SK-N-SH treated with all-trans-retinoic acid at 6 μM for 48 hours (cell line): ENCODE data around the gene KRT4.

ENCODE experiments used
- ATAC-seq: fragments of 200-7000 bp; cut with Tn5 transposase; 3 replicates; pipeline ENCODE4 v1.9.1; 2020; ENCODE audit warnings: mild to moderate bottlenecking, moderate library complexity
- ARNTL ChIP-seq: fragments of 450-650 bp; formaldehyde crosslinking; IDR thresholded peaks from 2 replicates; pipeline ENCODE4 v1.5.0; 2020; ENCODE audit warnings: low read depth, mild to moderate bottlenecking, moderate library complexity, borderline replicate concordance
- CSDC2 ChIP-seq: fragments of 250-450 bp; sonication (Bioruptor Pico); IDR thresholded peaks from 2 replicates; pipeline ENCODE4 v1.5.0; 2020; ENCODE audit warnings: mild to moderate bottlenecking, moderate library complexity
- ESRRG ChIP-seq: fragments of 250-450 bp; sonication (Bioruptor Pico); IDR thresholded peaks from 2 replicates; pipeline ENCODE4 v1.6.1; 2021; ENCODE audit warnings: mild to moderate bottlenecking
- GLIS3 ChIP-seq: fragments of 250-450 bp; sonication (Bioruptor Pico); IDR thresholded peaks from 2 replicates; pipeline ENCODE4 v1.5.0; 2020; ENCODE audit warnings: mild to moderate bottlenecking, moderate library complexity
- ISL1 ChIP-seq: fragments of 250-450 bp; sonication (Bioruptor Pico); IDR thresholded peaks from 2 replicates; pipeline ENCODE4 v2.1.2; 2022; ENCODE audit warnings: mild to moderate bottlenecking, moderate library complexity
- OSR1 ChIP-seq: fragments of 250-450 bp; sonication (Bioruptor Pico); IDR thresholded peaks from 2 replicates; pipeline ENCODE4 v1.8.0; 2022; ENCODE audit warnings: moderate library complexity, mild to moderate bottlenecking, inconsistent platforms
- PATZ1 ChIP-seq: fragments of 250-450 bp; sonication (Bioruptor Pico); IDR thresholded peaks from 2 replicates; pipeline ENCODE4 v1.8.0; 2020; ENCODE audit warnings: mild to moderate bottlenecking, moderate library complexity, borderline replicate concordance
- PPARA ChIP-seq: fragments of 250-450 bp; sonication (Bioruptor Pico); IDR thresholded peaks from 2 replicates; pipeline ENCODE4 v1.5.0; 2020; ENCODE audit warnings: mild to moderate bottlenecking, borderline replicate concordance
- RARB ChIP-seq: fragments of 250-450 bp; sonication (Bioruptor Pico); IDR thresholded peaks from 2 replicates; pipeline ENCODE4 v1.8.0; 2021; ENCODE audit warnings: mild to moderate bottlenecking, moderate library complexity
- TCF4 ChIP-seq: fragments of 250-450 bp; sonication (Bioruptor Pico); IDR thresholded peaks from 2 replicates; pipeline ENCODE4 v1.8.0; 2021; ENCODE audit warnings: mild to moderate bottlenecking, moderate library complexity, borderline replicate concordance
- TOX ChIP-seq: fragments of 250-450 bp; sonication (Bioruptor Pico); IDR thresholded peaks from 2 replicates; pipeline ENCODE4 v1.8.0; 2021; ENCODE audit warnings: mild to moderate bottlenecking, moderate library complexity, borderline replicate concordance
- ZC3H10 ChIP-seq: fragments of 250-450 bp; sonication (Bioruptor Pico); IDR thresholded peaks from 2 replicates; pipeline ENCODE4 v1.5.1; 2021; ENCODE audit warnings: mild to moderate bottlenecking, moderate library complexity
- ZFP3 ChIP-seq: fragments of 250-450 bp; sonication (Bioruptor Pico); IDR thresholded peaks from 2 replicates; pipeline ENCODE4 v1.5.0; 2020; ENCODE audit warnings: mild to moderate bottlenecking, moderate library complexity
- ZFP30 ChIP-seq: fragments of 450-650 bp; formaldehyde crosslinking; IDR thresholded peaks from 2 replicates; pipeline ENCODE4 v1.5.0; 2022; ENCODE audit warnings: mild to moderate bottlenecking, moderate library complexity
- ZNF565 ChIP-seq: fragments of 450-650 bp; formaldehyde crosslinking; conservative IDR thresholded peaks from 2 replicates; pipeline ENCODE4 v1.5.0; 2020; ENCODE audit warnings: low read depth, mild to moderate bottlenecking, moderate library complexity
- ZNF70 ChIP-seq: fragments of 450-650 bp; formaldehyde crosslinking; IDR thresholded peaks from 2 replicates; pipeline ENCODE4 v1.5.0; 2020; ENCODE audit warnings: mild to moderate bottlenecking, moderate library complexity
- ZNF8 ChIP-seq: fragments of 450-650 bp; formaldehyde crosslinking; IDR thresholded peaks from 2 replicates; pipeline ENCODE4 v1.5.0; 2020; ENCODE audit warnings: mild to moderate bottlenecking, moderate library complexity
- TF ChIP-seq, protein P1 (sequence below): fragments of 250-450 bp; sonication (Bioruptor Pico); IDR thresholded peaks from 2 replicates; pipeline ENCODE4 v1.8.0; 2021; ENCODE audit warnings: low read depth, mild to moderate bottlenecking, moderate library complexity, borderline replicate concordance
- TF ChIP-seq, protein P2 (sequence below): fragments of 250-450 bp; sonication (Bioruptor Pico); IDR thresholded peaks from 2 replicates; pipeline ENCODE4 v1.5.0; 2020; ENCODE audit warnings: mild to moderate bottlenecking, moderate library complexity
- TF ChIP-seq, protein P3 (sequence below): fragments of 250-450 bp; sonication (Bioruptor Pico); IDR thresholded peaks from 2 replicates; pipeline ENCODE4 v1.5.1; 2021; ENCODE audit warnings: mild to moderate bottlenecking, moderate library complexity

Gene KRT4

DNA sequence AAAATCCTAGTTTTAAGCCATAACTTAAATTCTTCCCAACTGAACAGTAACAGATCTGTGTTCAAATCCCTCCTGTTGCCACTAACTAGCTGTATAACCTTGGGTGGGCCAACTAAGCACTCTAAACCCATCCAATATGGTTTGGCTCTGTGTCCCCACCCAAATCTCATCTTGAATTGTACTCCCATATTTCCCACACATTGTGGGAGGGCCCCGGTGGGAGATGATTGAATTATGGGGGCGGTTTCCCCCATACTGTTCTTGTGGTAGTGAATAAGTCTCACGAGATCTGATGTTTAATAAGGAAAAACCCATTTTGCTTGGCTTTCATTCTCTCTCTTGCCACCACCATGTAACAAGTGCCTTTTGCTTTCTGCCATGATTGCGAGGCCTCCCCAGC, 1.2 kb upstream of the KRT4 start:
- TF ChIP-seq ZNF565, result no peak
- no peak for TF ChIP-seq ISL1 (CRISPR knock-in tag)
- TF ChIP-seq CSDC2 (CRISPR knock-in tag), result no peak
- no peak for TF ChIP-seq RARB
- TF ChIP-seq, protein P1, sequence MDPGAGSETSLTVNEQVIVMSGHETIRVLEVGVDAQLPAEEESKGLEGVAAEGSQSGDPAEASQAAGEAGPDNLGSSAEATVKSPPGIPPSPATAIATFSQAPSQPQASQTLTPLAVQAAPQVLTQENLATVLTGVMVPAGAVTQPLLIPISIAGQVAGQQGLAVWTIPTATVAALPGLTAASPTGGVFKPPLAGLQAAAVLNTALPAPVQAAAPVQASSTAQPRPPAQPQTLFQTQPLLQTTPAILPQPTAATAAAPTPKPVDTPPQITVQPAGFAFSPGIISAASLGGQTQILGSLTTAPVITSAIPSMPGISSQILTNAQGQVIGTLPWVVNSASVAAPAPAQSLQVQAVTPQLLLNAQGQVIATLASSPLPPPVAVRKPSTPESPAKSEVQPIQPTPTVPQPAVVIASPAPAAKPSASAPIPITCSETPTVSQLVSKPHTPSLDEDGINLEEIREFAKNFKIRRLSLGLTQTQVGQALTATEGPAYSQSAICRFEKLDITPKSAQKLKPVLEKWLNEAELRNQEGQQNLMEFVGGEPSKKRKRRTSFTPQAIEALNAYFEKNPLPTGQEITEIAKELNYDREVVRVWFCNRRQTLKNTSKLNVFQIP (CRISPR knock-in tag), result no peak
- no peak for TF ChIP-seq GLIS3 (CRISPR knock-in tag)
- TF ChIP-seq ZFP30 (CRISPR knock-in tag), result no peak
- TF ChIP-seq ESRRG (CRISPR knock-in tag), result no peak
- TF ChIP-seq TCF4 (CRISPR knock-in tag), result no peak
- TF ChIP-seq, protein P2, sequence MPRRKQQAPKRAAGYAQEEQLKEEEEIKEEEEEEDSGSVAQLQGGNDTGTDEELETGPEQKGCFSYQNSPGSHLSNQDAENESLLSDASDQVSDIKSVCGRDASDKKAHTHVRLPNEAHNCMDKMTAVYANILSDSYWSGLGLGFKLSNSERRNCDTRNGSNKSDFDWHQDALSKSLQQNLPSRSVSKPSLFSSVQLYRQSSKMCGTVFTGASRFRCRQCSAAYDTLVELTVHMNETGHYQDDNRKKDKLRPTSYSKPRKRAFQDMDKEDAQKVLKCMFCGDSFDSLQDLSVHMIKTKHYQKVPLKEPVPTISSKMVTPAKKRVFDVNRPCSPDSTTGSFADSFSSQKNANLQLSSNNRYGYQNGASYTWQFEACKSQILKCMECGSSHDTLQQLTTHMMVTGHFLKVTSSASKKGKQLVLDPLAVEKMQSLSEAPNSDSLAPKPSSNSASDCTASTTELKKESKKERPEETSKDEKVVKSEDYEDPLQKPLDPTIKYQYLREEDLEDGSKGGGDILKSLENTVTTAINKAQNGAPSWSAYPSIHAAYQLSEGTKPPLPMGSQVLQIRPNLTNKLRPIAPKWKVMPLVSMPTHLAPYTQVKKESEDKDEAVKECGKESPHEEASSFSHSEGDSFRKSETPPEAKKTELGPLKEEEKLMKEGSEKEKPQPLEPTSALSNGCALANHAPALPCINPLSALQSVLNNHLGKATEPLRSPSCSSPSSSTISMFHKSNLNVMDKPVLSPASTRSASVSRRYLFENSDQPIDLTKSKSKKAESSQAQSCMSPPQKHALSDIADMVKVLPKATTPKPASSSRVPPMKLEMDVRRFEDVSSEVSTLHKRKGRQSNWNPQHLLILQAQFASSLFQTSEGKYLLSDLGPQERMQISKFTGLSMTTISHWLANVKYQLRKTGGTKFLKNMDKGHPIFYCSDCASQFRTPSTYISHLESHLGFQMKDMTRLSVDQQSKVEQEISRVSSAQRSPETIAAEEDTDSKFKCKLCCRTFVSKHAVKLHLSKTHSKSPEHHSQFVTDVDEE (CRISPR knock-in tag), result no peak
- TF ChIP-seq OSR1 (CRISPR knock-in tag), result no peak
- no peak for TF ChIP-seq PATZ1 (CRISPR knock-in tag)
- TF ChIP-seq, all 23 proteins: peak for 0
- no peak for ATAC-seq

DNA sequence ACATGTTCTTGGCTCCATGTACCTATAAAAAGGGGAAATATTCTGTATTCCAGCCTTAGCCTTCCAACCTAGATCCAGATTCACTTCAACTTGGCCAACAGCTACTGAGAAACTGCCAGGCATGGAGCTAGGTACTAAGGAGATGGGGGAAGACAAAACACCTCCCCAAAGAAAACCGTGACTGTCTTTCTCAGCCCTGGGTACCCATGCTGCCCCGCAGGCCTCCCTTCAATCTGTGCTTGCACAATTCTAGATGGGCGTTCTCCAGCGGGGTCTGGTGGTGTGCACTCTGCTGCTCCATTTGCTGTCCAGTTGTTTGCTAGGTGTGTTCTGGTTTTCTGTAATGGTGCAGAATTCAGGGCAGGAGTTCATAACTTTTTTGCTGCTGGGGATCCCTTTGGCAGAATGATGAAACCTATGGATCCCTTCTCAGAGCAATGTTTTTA, 817 bp upstream of the KRT4 start:
- ATAC-seq, result no peak
- TF ChIP-seq ARNTL (CRISPR knock-in tag) (no peak), GLIS3 (CRISPR knock-in tag) (no peak), ZFP3 (CRISPR knock-in tag) (no peak), OSR1 (CRISPR knock-in tag) (no peak), PPARA (CRISPR knock-in tag) (no peak), ZNF70 (CRISPR knock-in tag) (no peak), ISL1 (CRISPR knock-in tag) (no peak), CSDC2 (CRISPR knock-in tag) (no peak), PATZ1 (CRISPR knock-in tag) (no peak), TOX (CRISPR knock-in tag) (no peak)
- TF ChIP-seq, all 23 proteins: peak for 0

DNA sequence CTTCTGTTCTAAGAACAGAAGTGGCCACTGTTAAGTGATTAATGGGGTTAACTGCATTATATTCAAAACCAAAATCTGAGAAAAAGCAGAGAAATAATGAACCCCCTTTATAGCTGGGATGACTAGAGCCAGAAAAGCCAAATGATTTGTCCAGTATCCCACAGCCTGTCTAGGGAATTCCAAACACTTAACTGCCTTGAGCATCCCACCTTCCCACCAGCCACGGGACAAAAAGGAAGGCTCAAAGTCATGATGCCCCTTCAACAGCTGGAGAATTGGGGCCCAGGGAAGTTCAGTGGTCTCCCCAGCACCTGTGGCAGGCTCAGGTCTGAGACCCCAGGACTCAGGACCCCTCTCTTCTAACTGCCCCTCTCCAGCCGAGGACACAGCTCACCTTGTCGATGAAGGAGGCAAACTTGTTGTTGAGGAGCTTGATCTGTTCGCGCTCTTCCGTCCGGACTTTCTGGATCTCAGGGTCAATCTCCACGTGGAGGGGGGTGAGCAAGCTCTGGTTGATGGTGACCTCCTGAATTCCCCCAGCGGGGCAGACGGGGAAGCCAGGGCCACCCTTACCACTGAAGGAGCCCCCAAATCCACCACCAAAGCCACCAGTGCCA, 605 bp downstream of the KRT4 start:
- no peak for ATAC-seq
- TF ChIP-seq OSR1 (CRISPR knock-in tag), result no peak
- TF ChIP-seq ZNF70 (CRISPR knock-in tag), result no peak
- no peak for TF ChIP-seq ZFP3 (CRISPR knock-in tag)
- TF ChIP-seq, protein P1 (CRISPR knock-in tag), result no peak
- TF ChIP-seq ZC3H10 (CRISPR knock-in tag), result no peak
- TF ChIP-seq PATZ1 (CRISPR knock-in tag), result no peak
- TF ChIP-seq, protein P3, sequence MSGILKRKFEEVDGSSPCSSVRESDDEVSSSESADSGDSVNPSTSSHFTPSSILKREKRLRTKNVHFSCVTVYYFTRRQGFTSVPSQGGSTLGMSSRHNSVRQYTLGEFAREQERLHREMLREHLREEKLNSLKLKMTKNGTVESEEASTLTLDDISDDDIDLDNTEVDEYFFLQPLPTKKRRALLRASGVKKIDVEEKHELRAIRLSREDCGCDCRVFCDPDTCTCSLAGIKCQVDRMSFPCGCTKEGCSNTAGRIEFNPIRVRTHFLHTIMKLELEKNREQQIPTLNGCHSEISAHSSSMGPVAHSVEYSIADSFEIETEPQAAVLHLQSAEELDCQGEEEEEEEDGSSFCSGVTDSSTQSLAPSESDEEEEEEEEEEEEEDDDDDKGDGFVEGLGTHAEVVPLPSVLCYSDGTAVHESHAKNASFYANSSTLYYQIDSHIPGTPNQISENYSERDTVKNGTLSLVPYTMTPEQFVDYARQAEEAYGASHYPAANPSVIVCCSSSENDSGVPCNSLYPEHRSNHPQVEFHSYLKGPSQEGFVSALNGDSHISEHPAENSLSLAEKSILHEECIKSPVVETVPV, result no peak
- TF ChIP-seq ZNF8 (CRISPR knock-in tag), result no peak
- TF ChIP-seq, all 23 proteins: peak for 0
